Calu3 (cell line): ENCODE results near the gene MCF2L. TPM values are rescaled to one million over a fixed set of nuclear protein-coding genes. Genes with fewer than 3 reads are reported as not detected.

Source experiments
- BruUV-seq: library from RNA; stranded (reverse); fragments of 400-500 nt; replicated peaks from 2 replicates; lab custom pipeline; 2021; lab: Mats Ljungman, UMichigan
- CTCF ChIA-PET: fragments of 300-600 bp; sonication (Branson Sonifier 250); formaldehyde crosslinking; loops from one replicate; lab custom pipeline; 2022; ENCODE audit warnings: antibody characterized with exemption; lab: Charles Lee
- DNase-seq: peaks from one replicate; pipeline ENCODE4 v3.0.0; 2022
- H3K27ac Mint-ChIP-seq: one replicate; pipeline ENCODE4 v1.8.0; 2022; ENCODE audit warnings: mixed read lengths; ENCODE audit not compliant: unreplicated experiment
- H3K27me3 Mint-ChIP-seq: one replicate; pipeline ENCODE4 v1.8.0; 2022; ENCODE audit warnings: mixed read lengths; ENCODE audit not compliant: unreplicated experiment
- H3K36me3 Mint-ChIP-seq: one replicate; pipeline ENCODE4 v1.8.0; 2022; ENCODE audit warnings: mild to moderate bottlenecking, moderate library complexity, mixed read lengths; ENCODE audit not compliant: insufficient read depth, unreplicated experiment
- H3K4me1 Mint-ChIP-seq: one replicate; pipeline ENCODE4 v1.8.0; 2022; ENCODE audit warnings: mild to moderate bottlenecking, low read depth, mixed read lengths; ENCODE audit not compliant: unreplicated experiment
- H3K4me3 Mint-ChIP-seq: one replicate; pipeline ENCODE4 v1.8.0; 2022; ENCODE audit warnings: mild to moderate bottlenecking, low read depth, moderate library complexity, mixed read lengths; ENCODE audit not compliant: unreplicated experiment
- H3K9me3 Mint-ChIP-seq: one replicate; pipeline ENCODE4 v1.8.0; 2022; ENCODE audit warnings: low read depth, mixed read lengths; ENCODE audit not compliant: unreplicated experiment
- CTCF ChIP-seq: fragments of 200-600 bp; IDR thresholded peaks from one replicate; pipeline ENCODE4 v1.8.0; 2022; ENCODE audit warnings: antibody characterized with exemption; ENCODE audit not compliant: unreplicated experiment
- intact Hi-C: fragments of 100-400 bp; cut with micrococcal nuclease; formaldehyde crosslinking; loops from one replicate; pipeline ENCODE4 v1.10.0; 2022; ENCODE audit not compliant: unreplicated experiment
- total RNA-seq: library from RNA; stranded (reverse); gene quantifications from 2 replicates; pipeline ENCODE4 v1.2.3, GENCODE V29; 2022

The MCF2L gene
- total RNA-seq, 1 experiment from 2014 or later: 12.9 TPM

- DNase-seq: no peak
- no peaks in the 10 kb centered on the region for H3K36me3 Mint-ChIP-seq
- H3K27me3 Mint-ChIP-seq: no peaks in the 10 kb centered on the region
- intact Hi-C loops: no loop called here
- H3K27ac Mint-ChIP-seq: no peak overlapping the region
- H3K9me3 Mint-ChIP-seq: no peaks in the 10 kb centered on the region
- no peak for TF ChIP-seq CTCF
- H3K4me3 Mint-ChIP-seq: no peak overlapping the region
- CTCF ChIA-PET: no interaction called here
- no peaks in the 10 kb centered on the region for H3K4me1 Mint-ChIP-seq
- BruUV-seq: no TSS peak
Observed at GRCh38 chr13:113086991-113087922, 118.2 kb downstream of the MCF2L start.

GRCh38 chr13:113087923-113088690 lies 119.1 kb downstream of the MCF2L start:
- Mint-ChIP-seq H3K4me1 (no peaks in the 10 kb centered on the region), H3K27me3 (no peaks in the 10 kb centered on the region), H3K36me3 (no peaks in the 10 kb centered on the region), H3K27ac (no peak overlapping the region), H3K4me3 (no peak overlapping the region), H3K9me3 (no peaks in the 10 kb centered on the region)
- CTCF ChIA-PET: no interaction called here
- intact Hi-C loops: no loop called here
- no peak for DNase-seq
- no TSS peak for BruUV-seq
- TF ChIP-seq CTCF: no peak

- Mint-ChIP-seq H3K4me3 (no peak overlapping the region), H3K4me1 (no peaks in the 10 kb centered on the region), H3K9me3 (no peaks in the 10 kb centered on the region), H3K27ac (no peak overlapping the region), H3K36me3 (no peaks in the 10 kb centered on the region), H3K27me3 (no peaks in the 10 kb centered on the region)
- CTCF ChIA-PET: no interaction called here
- no TSS peak for BruUV-seq
- no peak for DNase-seq
- no peak for TF ChIP-seq CTCF
- intact Hi-C loops: no loop called here
Observed at GRCh38 chr13:113088691-113089020, 119.6 kb downstream of the MCF2L start.

- DNase-seq: no peak
- TF ChIP-seq CTCF: no peak
- intact Hi-C loops: no loop called here
- Mint-ChIP-seq H3K9me3 (no peaks in the 10 kb centered on the region), H3K4me1 (no peaks in the 10 kb centered on the region), H3K36me3 (no peaks in the 10 kb centered on the region), H3K4me3 (no peak overlapping the region), H3K27ac (no peak overlapping the region), H3K27me3 (no peaks in the 10 kb centered on the region)
- BruUV-seq: no TSS peak
- CTCF ChIA-PET: no interaction called here
Observed at GRCh38 chr13:113089693-113090414, 120.8 kb downstream of the MCF2L start.
